OCI-LY3 (cell line): ENCODE results near the gene VAV2.

ENCODE experiments used
- H2AFZ ChIP-seq: fragments of 200-600, 300-600 bp; shearing (Covaris generic); 2 replicates; pipeline ENCODE4 v1.6.0; 2014; ENCODE audit warnings: antibody characterized with exemption, low read depth, low read length
- H3K27ac ChIP-seq: fragments of 200-600, 300-600 bp; sonication (generic); 2 replicates; pipeline ENCODE4 v1.5.1; 2014; ENCODE audit warnings: mild to moderate bottlenecking, low read length, moderate library complexity, mixed read lengths
- H3K27me3 ChIP-seq: fragments of 200-600, 300-600 bp; sonication (generic); 2 replicates; pipeline ENCODE4 v1.6.1; 2014; ENCODE audit warnings: low read depth, low read length, mixed read lengths
- H3K36me3 ChIP-seq: fragments of 200-600, 300-600 bp; sonication (generic); replicated peaks from 2 replicates; pipeline ENCODE3; 2014; ENCODE audit warnings: low read depth, low read length, mixed read lengths
- H3K4me1 ChIP-seq: fragments of 300-600, 200-600 bp; sonication (generic); 2 replicates; pipeline ENCODE4 v1.6.1; 2014; ENCODE audit warnings: low read length, mixed read lengths
- H3K4me2 ChIP-seq: fragments of 200-600, 300-600 bp; sonication (generic); 2 replicates; pipeline ENCODE4 v1.6.1; 2014; ENCODE audit warnings: low read length, mixed read lengths
- H3K4me3 ChIP-seq: fragments of 300-600, 200-600 bp; sonication (generic); 2 replicates; pipeline ENCODE4 v1.5.1; 2014; ENCODE audit warnings: antibody characterized with exemption, mild to moderate bottlenecking, low read length, moderate library complexity
- H3K79me2 ChIP-seq: fragments of 300-600, 200-600 bp; shearing (Covaris generic); 2 replicates; pipeline ENCODE4 v1.6.1; 2014; ENCODE audit warnings: mild to moderate bottlenecking, low read length, mixed read lengths
- H3K9ac ChIP-seq: fragments of 300-600, 200-600 bp; shearing (Covaris generic); 2 replicates; pipeline ENCODE4 v1.6.0; 2014; ENCODE audit warnings: mild to moderate bottlenecking, low read length, moderate library complexity
- H3K9me3 ChIP-seq: fragments of 200-600, 300-600 bp; shearing (Covaris generic); 2 replicates; pipeline ENCODE4 v1.6.1; 2014; ENCODE audit warnings: low read length, mixed read lengths; ENCODE audit not compliant: insufficient read depth
- H4K20me1 ChIP-seq: fragments of 200-600, 300-600 bp; sonication (generic); 2 replicates; pipeline ENCODE4 v1.6.1; 2016; ENCODE audit warnings: low read length, mixed read lengths; ENCODE audit not compliant: insufficient read depth
- CTCF ChIP-seq: fragments of 200-600, 300-600 bp; sonication (generic); IDR thresholded peaks from 2 replicates; pipeline ENCODE4 v1.5.1; 2014; ENCODE audit warnings: antibody characterized with exemption, low read length, low read depth
- EZH2phosphoT487 ChIP-seq: fragments of 200-600 bp; shearing (Covaris generic); IDR thresholded peaks from 2 replicates; pipeline ENCODE4 v1.6.1; 2018; ENCODE audit warnings: antibody characterized with exemption, mixed run types, low read depth

Gene VAV2

GRCh38 chr9:134032456-134033222 lies 40.5 kb upstream of the VAV2 start:
- no peak overlapping the region for H2AFZ ChIP-seq
- peaks cover 18% of the 10 kb centered on the region for H3K36me3 ChIP-seq
- 0 out of 2 replicates have a peak, but pooled peaks cover 2% of the 10 kb centered on the region for H4K20me1 ChIP-seq
- no peak overlapping the region for H3K4me2 ChIP-seq
- H3K27ac ChIP-seq, result no peak overlapping the region
- H3K79me2 ChIP-seq, result no peaks in the 10 kb centered on the region
- no peak overlapping the region for H3K9ac ChIP-seq
- no peak overlapping the region for H3K4me3 ChIP-seq
- H3K9me3 ChIP-seq, result no peaks in the 10 kb centered on the region
- H3K27me3 ChIP-seq, result no peaks in the 10 kb centered on the region
- no peak for TF ChIP-seq EZH2phosphoT487
- TF ChIP-seq CTCF, result no peak
- H3K4me1 ChIP-seq, result no peaks in the 10 kb centered on the region

GRCh38 chr9:134031783-134032182 lies 39.7 kb upstream of the VAV2 start:
- H3K36me3 ChIP-seq, result peaks cover 17% of the 10 kb centered on the region
- no peaks in the 10 kb centered on the region for H3K9me3 ChIP-seq
- TF ChIP-seq CTCF (no peak), EZH2phosphoT487 (no peak)
- no peak overlapping the region for H2AFZ ChIP-seq
- H3K4me3 ChIP-seq, result no peak overlapping the region
- H3K9ac ChIP-seq, result no peak overlapping the region
- H3K4me1 ChIP-seq, result no peaks in the 10 kb centered on the region
- no peaks in the 10 kb centered on the region for H3K79me2 ChIP-seq
- H3K27me3 ChIP-seq, result no peaks in the 10 kb centered on the region
- H4K20me1 ChIP-seq, result 0 out of 2 replicates have a peak, but pooled peaks cover 2% of the 10 kb centered on the region
- no peak overlapping the region for H3K27ac ChIP-seq
- no peak overlapping the region for H3K4me2 ChIP-seq

- no peak overlapping the region for H3K4me2 ChIP-seq
- H2AFZ ChIP-seq, result no peak overlapping the region
- no peak overlapping the region for H3K4me3 ChIP-seq
- peaks cover 6% of the 10 kb centered on the region for H3K4me1 ChIP-seq
- H3K79me2 ChIP-seq, result no peaks in the 10 kb centered on the region
- H3K27ac ChIP-seq, result no peak overlapping the region
- H3K27me3 ChIP-seq, result no peaks in the 10 kb centered on the region
- H3K9ac ChIP-seq, result no peak overlapping the region
- no peaks in the 10 kb centered on the region for H3K9me3 ChIP-seq
- TF ChIP-seq EZH2phosphoT487, result no peak
- no peak for TF ChIP-seq CTCF
- peaks cover 17% of the 10 kb centered on the region for H3K36me3 ChIP-seq
- H4K20me1 ChIP-seq, result 0 out of 2 replicates have a peak, but pooled peaks cover 2% of the 10 kb centered on the region
These were observed 38.8 kb upstream of the VAV2 start for GRCh38 chr9:134030821-134031470.
